ENCODE results near the gene PARD3.

Gene PARD3

GRCh38 chr10:34667177-34667576, 147.9 kb downstream of the PARD3 start:
- Histone ChIP-seq H2AK5ac (ENCODE audit: low read length) (no peak overlapping the region), H3K79me1 (ENCODE audit: low read length) (peaks cover 2% of the 10 kb centered on the region), H3K4me2 (ENCODE audit: low read length) (no peak overlapping the region), H3K36me3 (ENCODE audit: control insufficient read depth in 1 of 2, insufficient read depth in 2 of 2, low read length in 2 of 2) (no peaks in the 10 kb centered on the region), H3K14ac (ENCODE audit: low read length) (no peak overlapping the region), H2BK12ac (ENCODE audit: low read length) (no peak overlapping the region), H3K23ac (ENCODE audit: low read length) (no peak overlapping the region), H3K27ac (ENCODE audit: low read depth, low read length) (no peak overlapping the region), H2BK5ac (ENCODE audit: low read depth, low read length, poor library complexity) (no peak overlapping the region), H3K4me1 (ENCODE audit: control insufficient read depth in 1 of 2, insufficient read depth in 2 of 2, low read length in 2 of 2) (peaks cover 3 to 5% of the 10 kb centered on the region in 2 experiments), H3K4ac (ENCODE audit: low read depth, low read length) (no peak overlapping the region), H4K91ac (ENCODE audit: low read depth, low read length) (no peak overlapping the region), H4K8ac (ENCODE audit: low read depth, low read length) (no peak overlapping the region), H3K27me3 (ENCODE audit: insufficient read depth, low read length) (no peaks in the 10 kb centered on the region), H3K9me3 (ENCODE audit: insufficient read depth, low read depth, low read length) (no peaks in the 10 kb centered on the region), H3K9ac (ENCODE audit: low read length) (no peak overlapping the region), H3K79me2 (ENCODE audit: control insufficient read depth, insufficient read depth, low read length, poor library complexity) (no peaks in the 10 kb centered on the region), H3K4me3 (ENCODE audit: low read depth, low read length) (no peak overlapping the region), H2BK120ac (ENCODE audit: insufficient read depth, low read length, poor library complexity) (no peak overlapping the region), H2AFZ (ENCODE audit: insufficient read depth, low read length, poor library complexity) (no peak overlapping the region), H4K12ac (ENCODE audit: low read depth, low read length) (no peak overlapping the region), H3K18ac (ENCODE audit: low read length) (no peak overlapping the region)
- no CpG with 5 or more reads among the region's 1 CpG for WGBS (ENCODE audit: extremely low coverage, insufficient coverage, insufficient read length)
- no peak for DNase-seq

- no peak overlapping the region for H3K9ac ChIP-seq (ENCODE audit: low read length)
- H3K27me3 ChIP-seq (ENCODE audit: insufficient read depth, low read length): no peaks in the 10 kb centered on the region
- H4K8ac ChIP-seq (ENCODE audit: low read depth, low read length): no peak overlapping the region
- H2AK5ac ChIP-seq (ENCODE audit: low read length): no peak overlapping the region
- no peak overlapping the region for H3K18ac ChIP-seq (ENCODE audit: low read length)
- no peak overlapping the region for H3K14ac ChIP-seq (ENCODE audit: low read length)
- no peak overlapping the region for H2AFZ ChIP-seq (ENCODE audit: insufficient read depth, low read length, poor library complexity)
- peaks cover 2% of the 10 kb centered on the region for H3K79me1 ChIP-seq (ENCODE audit: low read length)
- peaks cover 3 to 5% of the 10 kb centered on the region in 2 experiments for H3K4me1 ChIP-seq (ENCODE audit: control insufficient read depth in 1 of 2, insufficient read depth in 2 of 2, low read length in 2 of 2)
- no CpG with 5 or more reads among the region's 6 CpGs for WGBS (ENCODE audit: extremely low coverage, insufficient coverage, insufficient read length)
- no peaks in the 10 kb centered on the region for H3K79me2 ChIP-seq (ENCODE audit: control insufficient read depth, insufficient read depth, low read length, poor library complexity)
- no peak overlapping the region for H4K12ac ChIP-seq (ENCODE audit: low read depth, low read length)
- H2BK120ac ChIP-seq (ENCODE audit: insufficient read depth, low read length, poor library complexity): no peak overlapping the region
- peak; percentile 83 to 94 for DNase-seq
- H2BK5ac ChIP-seq (ENCODE audit: low read depth, low read length, poor library complexity): no peak overlapping the region
- no peak overlapping the region for H2BK12ac ChIP-seq (ENCODE audit: low read length)
- H3K4me3 ChIP-seq (ENCODE audit: low read depth, low read length): no peak overlapping the region
- H3K36me3 ChIP-seq (ENCODE audit: control insufficient read depth in 1 of 2, insufficient read depth in 2 of 2, low read length in 2 of 2): no peaks in the 10 kb centered on the region
- H3K27ac ChIP-seq (ENCODE audit: low read depth, low read length): no peak overlapping the region
- H3K9me3 ChIP-seq (ENCODE audit: insufficient read depth, low read depth, low read length): no peaks in the 10 kb centered on the region
- H4K91ac ChIP-seq (ENCODE audit: low read depth, low read length): no peak overlapping the region
- no peak overlapping the region for H3K4ac ChIP-seq (ENCODE audit: low read depth, low read length)
- no peak overlapping the region for H3K23ac ChIP-seq (ENCODE audit: low read length)
- no peak overlapping the region for H3K4me2 ChIP-seq (ENCODE audit: low read length)
Observed at GRCh38 chr10:34666008-34666704, 148.9 kb downstream of the PARD3 start.

- H3K36me3 ChIP-seq (ENCODE audit: control insufficient read depth in 1 of 2, insufficient read depth in 2 of 2, low read length in 2 of 2): no peaks in the 10 kb centered on the region
- H2BK120ac ChIP-seq (ENCODE audit: insufficient read depth, low read length, poor library complexity): no peak overlapping the region
- H3K14ac ChIP-seq (ENCODE audit: low read length): no peak overlapping the region
- H3K27me3 ChIP-seq (ENCODE audit: insufficient read depth, low read length): no peaks in the 10 kb centered on the region
- H3K9ac ChIP-seq (ENCODE audit: low read length): no peak overlapping the region
- no peak overlapping the region for H3K4me3 ChIP-seq (ENCODE audit: low read depth, low read length)
- H4K91ac ChIP-seq (ENCODE audit: low read depth, low read length): no peak overlapping the region
- H3K4me2 ChIP-seq (ENCODE audit: low read length): no peak overlapping the region
- peaks cover 3 to 5% of the 10 kb centered on the region in 2 experiments for H3K4me1 ChIP-seq (ENCODE audit: control insufficient read depth in 1 of 2, insufficient read depth in 2 of 2, low read length in 2 of 2)
- H3K79me1 ChIP-seq (ENCODE audit: low read length): peaks cover 2% of the 10 kb centered on the region
- no peak overlapping the region for H4K12ac ChIP-seq (ENCODE audit: low read depth, low read length)
- no peak overlapping the region for H2BK5ac ChIP-seq (ENCODE audit: low read depth, low read length, poor library complexity)
- DNase-seq: no peak
- H3K27ac ChIP-seq (ENCODE audit: low read depth, low read length): no peak overlapping the region
- no peak overlapping the region for H3K4ac ChIP-seq (ENCODE audit: low read depth, low read length)
- H3K18ac ChIP-seq (ENCODE audit: low read length): no peak overlapping the region
- no peak overlapping the region for H3K23ac ChIP-seq (ENCODE audit: low read length)
- H2AK5ac ChIP-seq (ENCODE audit: low read length): no peak overlapping the region
- WGBS (ENCODE audit: extremely low coverage, insufficient coverage, insufficient read length): no CpG with 5 or more reads among the region's 1 CpG
- no peak overlapping the region for H4K8ac ChIP-seq (ENCODE audit: low read depth, low read length)
- H2BK12ac ChIP-seq (ENCODE audit: low read length): no peak overlapping the region
- H3K9me3 ChIP-seq (ENCODE audit: insufficient read depth, low read depth, low read length): no peaks in the 10 kb centered on the region
- H2AFZ ChIP-seq (ENCODE audit: insufficient read depth, low read length, poor library complexity): no peak overlapping the region
- no peaks in the 10 kb centered on the region for H3K79me2 ChIP-seq (ENCODE audit: control insufficient read depth, insufficient read depth, low read length, poor library complexity)
Observed at GRCh38 chr10:34664706-34665105, 150.4 kb downstream of the PARD3 start.

GRCh38 chr10:34661580-34661979, 153.5 kb downstream of the PARD3 start:
- no peak overlapping the region for H4K8ac ChIP-seq (ENCODE audit: low read depth, low read length)
- H3K79me1 ChIP-seq (ENCODE audit: low read length): peaks cover 2% of the 10 kb centered on the region
- H3K27me3 ChIP-seq (ENCODE audit: insufficient read depth, low read length): no peaks in the 10 kb centered on the region
- no peak overlapping the region for H3K27ac ChIP-seq (ENCODE audit: low read depth, low read length)
- H3K4ac ChIP-seq (ENCODE audit: low read depth, low read length): no peak overlapping the region
- H2BK120ac ChIP-seq (ENCODE audit: insufficient read depth, low read length, poor library complexity): no peak overlapping the region
- no peak overlapping the region for H2BK5ac ChIP-seq (ENCODE audit: low read depth, low read length, poor library complexity)
- no peak overlapping the region for H3K4me2 ChIP-seq (ENCODE audit: low read length)
- no peak overlapping the region for H3K23ac ChIP-seq (ENCODE audit: low read length)
- H3K4me1 ChIP-seq (ENCODE audit: control insufficient read depth in 1 of 2, insufficient read depth in 2 of 2, low read length in 2 of 2): peaks cover 0 to 2% of the 10 kb centered on the region in 2 experiments
- no peak for DNase-seq
- no peak overlapping the region for H3K4me3 ChIP-seq (ENCODE audit: low read depth, low read length)
- H2AFZ ChIP-seq (ENCODE audit: insufficient read depth, low read length, poor library complexity): no peak overlapping the region
- H3K79me2 ChIP-seq (ENCODE audit: control insufficient read depth, insufficient read depth, low read length, poor library complexity): no peaks in the 10 kb centered on the region
- H3K14ac ChIP-seq (ENCODE audit: low read length): no peak overlapping the region
- H4K12ac ChIP-seq (ENCODE audit: low read depth, low read length): no peak overlapping the region
- H3K36me3 ChIP-seq (ENCODE audit: control insufficient read depth in 1 of 2, insufficient read depth in 2 of 2, low read length in 2 of 2): no peaks in the 10 kb centered on the region
- H2BK12ac ChIP-seq (ENCODE audit: low read length): no peak overlapping the region
- no peak overlapping the region for H2AK5ac ChIP-seq (ENCODE audit: low read length)
- no peak overlapping the region for H4K91ac ChIP-seq (ENCODE audit: low read depth, low read length)
- WGBS (ENCODE audit: extremely low coverage, insufficient coverage, insufficient read length): no CpG with 5 or more reads among the region's 2 CpGs
- H3K18ac ChIP-seq (ENCODE audit: low read length): no peak overlapping the region
- H3K9ac ChIP-seq (ENCODE audit: low read length): no peak overlapping the region
- H3K9me3 ChIP-seq (ENCODE audit: insufficient read depth, low read depth, low read length): no peaks in the 10 kb centered on the region

All from trophoblast cell (in vitro differentiated cells and primary cell).